Measurements from ENCODE around the gene SCRN3. TPM values are rescaled to one million over a fixed set of nuclear protein-coding genes. Genes with fewer than 3 reads are reported as not detected.

SCRN3 gene
- total RNA-seq, 3 donors from 2014 or later (not counting 1 experiment from before 2014, with no cell fraction given) = 16.6 to 20.6 (median 16.9) TPM

GRCh38 chr2:174364628-174365027 lies 30.9 kb upstream of the SCRN3 start:
- intact Hi-C loops (cut with micrococcal nuclease) = no loop called here
- no peak for TF ChIP-seq CTCF (IDR thresholded peaks at IDR 0.05)
- H3K4me1 Mint-ChIP-seq = peaks cover 12 to 20% of the 10 kb centered on the region in 2 donors
- Histone ChIP-seq H3K4me3 (ENCODE audit: low read length) (no peak overlapping the region), H3K27me3 (ENCODE audit: control insufficient read depth, insufficient read depth, low read length) (no peaks in the 10 kb centered on the region), H3K36me3 (ENCODE audit: control insufficient read depth, insufficient read depth, low read length) (peaks cover 18% of the 10 kb centered on the region), H3K9me3 (ENCODE audit: control insufficient read depth, insufficient read depth, low read length) (peaks cover 9% of the 10 kb centered on the region), H3K27ac (ENCODE audit: low read length) (no peak overlapping the region), H3K4me1 (ENCODE audit: control insufficient read depth, insufficient read depth, low read length) (no peaks in the 10 kb centered on the region)
- H3K27ac Mint-ChIP-seq = no peak overlapping the region
- H3K36me3 Mint-ChIP-seq = peaks cover 30% of the 10 kb centered on the region
- WGBS (ENCODE audit: insufficient coverage) = 95% methylated on average over 2 of the region's 2 CpGs
- no peaks in the 10 kb centered on the region for H3K9me3 Mint-ChIP-seq
- H3K4me3 Mint-ChIP-seq = no peak overlapping the region
- H3K27me3 Mint-ChIP-seq (ENCODE audit: low read depth in 2 of 2) = no peaks in the 10 kb centered on the region
- no peak for ATAC-seq
- DNase-seq = no peak

DNA sequence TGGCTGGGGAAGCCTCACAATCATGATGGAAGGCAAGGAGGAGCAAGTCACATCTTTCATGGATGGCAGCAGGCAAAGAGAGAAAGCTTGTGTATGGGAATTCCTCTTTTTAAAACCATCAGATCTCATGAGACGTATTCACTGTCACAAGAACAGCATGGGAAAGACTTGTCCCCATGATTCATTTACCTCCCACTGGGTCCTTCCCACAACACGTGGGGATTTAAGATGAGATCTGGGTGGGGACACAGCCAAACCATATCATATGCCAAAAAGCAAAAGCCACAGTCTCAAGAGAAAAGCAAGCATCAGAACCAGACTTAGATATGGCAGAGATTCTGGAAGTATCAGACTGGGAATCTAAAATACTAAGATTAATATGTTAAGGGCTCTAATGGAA lies 30.0 kb upstream of the SCRN3 start:
- Histone ChIP-seq H3K4me1 (ENCODE audit: control insufficient read depth, insufficient read depth, low read length) (no peaks in the 10 kb centered on the region), H3K9me3 (ENCODE audit: control insufficient read depth, insufficient read depth, low read length) (peaks cover 9% of the 10 kb centered on the region), H3K27me3 (ENCODE audit: control insufficient read depth, insufficient read depth, low read length) (no peaks in the 10 kb centered on the region), H3K27ac (ENCODE audit: low read length) (no peak overlapping the region), H3K4me3 (ENCODE audit: low read length) (no peak overlapping the region), H3K36me3 (ENCODE audit: control insufficient read depth, insufficient read depth, low read length) (peaks cover 22% of the 10 kb centered on the region)
- H3K9me3 Mint-ChIP-seq = no peaks in the 10 kb centered on the region
- intact Hi-C loops (cut with micrococcal nuclease) = no loop called here
- TF ChIP-seq CTCF (IDR thresholded peaks at IDR 0.05) = no peak
- H3K27ac Mint-ChIP-seq = no peak overlapping the region
- no peak for DNase-seq
- no peaks in the 10 kb centered on the region for H3K27me3 Mint-ChIP-seq (ENCODE audit: low read depth in 2 of 2)
- peaks cover 32% of the 10 kb centered on the region for H3K36me3 Mint-ChIP-seq
- H3K4me3 Mint-ChIP-seq = no peak overlapping the region
- ATAC-seq = no peak
- H3K4me1 Mint-ChIP-seq = peaks cover 12 to 20% of the 10 kb centered on the region in 2 donors
- WGBS (ENCODE audit: insufficient coverage) = 100% methylated on average over 2 of the region's 2 CpGs

DNA sequence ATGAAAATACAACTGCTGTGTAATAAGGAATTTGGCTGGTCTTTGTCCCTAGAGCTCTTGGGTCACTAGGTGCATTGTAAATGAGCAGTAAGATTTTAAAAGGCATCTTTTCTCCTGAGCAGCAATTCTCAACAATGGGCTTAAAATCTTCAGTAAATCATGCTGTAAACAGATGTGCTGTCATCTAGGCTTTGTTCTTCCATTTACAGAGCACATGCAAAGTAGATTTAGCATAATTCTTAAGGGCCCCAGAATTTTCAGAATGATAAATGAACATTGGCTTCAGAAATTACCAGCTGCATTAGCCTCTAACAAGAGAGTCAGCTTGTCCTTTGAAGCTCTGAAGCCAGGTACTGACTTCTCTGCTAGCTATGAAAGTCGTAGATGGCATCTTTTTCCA lies 26.8 kb upstream of the SCRN3 start:
- peaks cover 9% of the 10 kb centered on the region for H3K9me3 ChIP-seq (ENCODE audit: control insufficient read depth, insufficient read depth, low read length)
- no peaks in the 10 kb centered on the region for H3K4me1 ChIP-seq (ENCODE audit: control insufficient read depth, insufficient read depth, low read length)
- intact Hi-C loops (cut with micrococcal nuclease) = no loop called here
- H3K4me3 ChIP-seq (ENCODE audit: low read length) = no peak overlapping the region
- H3K9me3 Mint-ChIP-seq = no peaks in the 10 kb centered on the region
- no peaks in the 10 kb centered on the region for H3K27me3 Mint-ChIP-seq (ENCODE audit: low read depth in 2 of 2)
- H3K27ac Mint-ChIP-seq = no peak overlapping the region
- DNase-seq (no peak), ATAC-seq (no peak)
- no peak for TF ChIP-seq CTCF (IDR thresholded peaks at IDR 0.05)
- 100% methylated on average over 1 of the region's 1 CpG for WGBS (ENCODE audit: insufficient coverage)
- peaks cover 12 to 14% of the 10 kb centered on the region in 2 donors for H3K4me1 Mint-ChIP-seq
- no peaks in the 10 kb centered on the region for H3K27me3 ChIP-seq (ENCODE audit: control insufficient read depth, insufficient read depth, low read length)
- H3K27ac ChIP-seq (ENCODE audit: low read length) = no peak overlapping the region
- H3K4me3 Mint-ChIP-seq = no peak overlapping the region
- peaks cover 30% of the 10 kb centered on the region for H3K36me3 ChIP-seq (ENCODE audit: control insufficient read depth, insufficient read depth, low read length)
- H3K36me3 Mint-ChIP-seq = peaks cover 28% of the 10 kb centered on the region

GRCh38 chr2:174376967-174377366 lies 18.6 kb upstream of the SCRN3 start:
- no peak overlapping the region for H3K27ac Mint-ChIP-seq
- no peak overlapping the region for H3K27ac ChIP-seq (ENCODE audit: low read length)
- H3K9me3 Mint-ChIP-seq = no peaks in the 10 kb centered on the region
- H3K27me3 Mint-ChIP-seq (ENCODE audit: low read depth in 2 of 2) = no peaks in the 10 kb centered on the region
- no peak for DNase-seq
- intact Hi-C loops (cut with micrococcal nuclease) = no loop called here
- H3K27me3 ChIP-seq (ENCODE audit: control insufficient read depth, insufficient read depth, low read length) = no peaks in the 10 kb centered on the region
- peaks cover 84% of the 10 kb centered on the region for H3K36me3 ChIP-seq (ENCODE audit: control insufficient read depth, insufficient read depth, low read length)
- no peak for ATAC-seq
- 100% methylated on average over 1 of the region's 2 CpGs for WGBS (ENCODE audit: insufficient coverage)
- H3K4me3 ChIP-seq (ENCODE audit: low read length) = no peak overlapping the region
- H3K36me3 Mint-ChIP-seq = peaks cover 11% of the 10 kb centered on the region
- TF ChIP-seq CTCF (IDR thresholded peaks at IDR 0.05) = no peak
- no peaks in the 10 kb centered on the region for H3K9me3 ChIP-seq (ENCODE audit: control insufficient read depth, insufficient read depth, low read length)
- no peaks in the 10 kb centered on the region for H3K4me1 ChIP-seq (ENCODE audit: control insufficient read depth, insufficient read depth, low read length)
- H3K4me3 Mint-ChIP-seq = no peak overlapping the region
- H3K4me1 Mint-ChIP-seq = peaks cover 6 to 8% of the 10 kb centered on the region in 2 donors
